ENCODE data around the gene MUSK.
A peak's percentile ranks its signal among the peaks of the same experiment; 100 is the strongest.

The MUSK gene

DNA sequence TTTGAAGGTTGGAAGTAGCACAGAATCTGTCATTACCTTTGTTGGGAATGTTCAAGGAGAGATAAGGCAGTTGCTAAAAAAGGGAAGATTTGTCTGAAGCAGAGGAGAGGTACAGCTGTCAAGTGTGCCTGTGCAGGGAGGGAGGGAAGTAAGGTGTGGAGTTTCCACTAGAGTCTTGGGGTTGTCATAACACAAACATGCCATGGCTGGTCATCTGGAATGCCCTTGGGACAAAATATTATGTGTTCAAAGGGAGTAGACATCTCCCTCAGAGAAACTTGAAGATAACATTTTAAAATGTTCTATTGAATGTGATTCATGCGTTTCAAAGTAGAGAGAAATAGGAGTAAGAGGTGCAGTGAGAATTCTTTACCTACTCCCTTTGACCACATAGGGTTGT is 95.0 kb downstream of the MUSK start:
- no peaks in the 10 kb centered on the region for H3K36me3 ChIP-seq (replicated peaks)
- H3K4me3 ChIP-seq (ENCODE audit: low read depth, low read length): no peak overlapping the region
- H3K27me3 ChIP-seq (replicated peaks): no peaks in the 10 kb centered on the region
- H3K27ac ChIP-seq: no peak overlapping the region
- DNase-seq: no peak
- TF ChIP-seq, protein P1, sequence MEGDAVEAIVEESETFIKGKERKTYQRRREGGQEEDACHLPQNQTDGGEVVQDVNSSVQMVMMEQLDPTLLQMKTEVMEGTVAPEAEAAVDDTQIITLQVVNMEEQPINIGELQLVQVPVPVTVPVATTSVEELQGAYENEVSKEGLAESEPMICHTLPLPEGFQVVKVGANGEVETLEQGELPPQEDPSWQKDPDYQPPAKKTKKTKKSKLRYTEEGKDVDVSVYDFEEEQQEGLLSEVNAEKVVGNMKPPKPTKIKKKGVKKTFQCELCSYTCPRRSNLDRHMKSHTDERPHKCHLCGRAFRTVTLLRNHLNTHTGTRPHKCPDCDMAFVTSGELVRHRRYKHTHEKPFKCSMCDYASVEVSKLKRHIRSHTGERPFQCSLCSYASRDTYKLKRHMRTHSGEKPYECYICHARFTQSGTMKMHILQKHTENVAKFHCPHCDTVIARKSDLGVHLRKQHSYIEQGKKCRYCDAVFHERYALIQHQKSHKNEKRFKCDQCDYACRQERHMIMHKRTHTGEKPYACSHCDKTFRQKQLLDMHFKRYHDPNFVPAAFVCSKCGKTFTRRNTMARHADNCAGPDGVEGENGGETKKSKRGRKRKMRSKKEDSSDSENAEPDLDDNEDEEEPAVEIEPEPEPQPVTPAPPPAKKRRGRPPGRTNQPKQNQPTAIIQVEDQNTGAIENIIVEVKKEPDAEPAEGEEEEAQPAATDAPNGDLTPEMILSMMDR (IDR thresholded peaks at IDR 0.05; ENCODE audit: low read depth, low read length, missing control alignments): no peak
- in situ Hi-C loops (cut with HindIII; ENCODE audit: low pct_ligation_motif_present, low sequenced_read_pairs): no loop called here

DNA sequence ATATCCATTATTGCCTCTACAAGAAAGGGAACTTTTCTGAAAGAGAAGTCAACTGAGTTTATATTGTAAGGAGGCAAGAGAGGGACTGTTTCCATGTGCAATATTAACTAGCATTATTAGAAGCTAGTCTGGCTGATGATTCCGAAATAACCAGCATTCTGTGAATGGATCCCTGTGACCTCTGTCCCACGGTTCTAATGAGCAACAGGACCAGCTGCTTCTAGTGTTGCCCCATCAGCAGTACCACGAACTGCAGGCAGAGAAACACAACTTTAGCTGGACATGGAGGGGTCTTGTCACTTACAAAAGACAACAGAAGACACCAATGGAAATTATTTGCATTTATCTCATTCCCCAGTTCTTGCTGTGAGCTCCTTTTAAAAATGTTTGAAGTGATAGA is 95.4 kb downstream of the MUSK start:
- TF ChIP-seq, protein P1 (IDR thresholded peaks at IDR 0.05; ENCODE audit: low read depth, low read length, missing control alignments): no peak
- H3K27me3 ChIP-seq (replicated peaks): no peaks in the 10 kb centered on the region
- no peak overlapping the region for H3K27ac ChIP-seq
- no peak for DNase-seq
- no peak overlapping the region for H3K4me3 ChIP-seq (ENCODE audit: low read depth, low read length)
- H3K36me3 ChIP-seq (replicated peaks): no peaks in the 10 kb centered on the region
- in situ Hi-C loops (cut with HindIII; ENCODE audit: low pct_ligation_motif_present, low sequenced_read_pairs): no loop called here

DNA sequence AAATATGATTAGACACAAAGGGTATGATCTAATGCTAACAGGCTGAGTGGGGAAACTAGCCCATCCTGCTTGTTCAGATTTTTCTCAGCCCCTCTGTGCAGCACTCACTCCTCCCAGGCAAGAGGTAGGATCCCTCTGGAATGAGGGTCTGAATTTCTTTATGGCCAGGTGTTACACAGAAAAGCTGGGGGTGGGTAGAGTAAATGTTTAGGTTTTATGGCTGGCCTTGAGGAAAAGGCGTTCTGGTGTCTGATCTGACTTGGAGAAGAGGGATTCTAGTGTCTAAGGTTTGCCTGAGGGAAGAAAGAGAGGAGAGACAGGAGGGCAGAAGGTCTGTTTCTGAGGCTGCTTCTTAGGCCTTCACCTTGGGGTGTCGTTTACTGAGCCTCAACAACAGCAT is 97.3 kb downstream of the MUSK start:
- in situ Hi-C loops (cut with HindIII; ENCODE audit: low pct_ligation_motif_present, low sequenced_read_pairs): no loop called here
- Histone ChIP-seq H3K4me3 (ENCODE audit: low read depth, low read length) (no peak overlapping the region), H3K27me3 (replicated peaks) (no peaks in the 10 kb centered on the region), H3K27ac (no peak overlapping the region), H3K36me3 (replicated peaks) (no peaks in the 10 kb centered on the region)
- TF ChIP-seq, protein P1 (IDR thresholded peaks at IDR 0.05; ENCODE audit: low read depth, low read length, missing control alignments): no peak
- no peak for DNase-seq

DNA sequence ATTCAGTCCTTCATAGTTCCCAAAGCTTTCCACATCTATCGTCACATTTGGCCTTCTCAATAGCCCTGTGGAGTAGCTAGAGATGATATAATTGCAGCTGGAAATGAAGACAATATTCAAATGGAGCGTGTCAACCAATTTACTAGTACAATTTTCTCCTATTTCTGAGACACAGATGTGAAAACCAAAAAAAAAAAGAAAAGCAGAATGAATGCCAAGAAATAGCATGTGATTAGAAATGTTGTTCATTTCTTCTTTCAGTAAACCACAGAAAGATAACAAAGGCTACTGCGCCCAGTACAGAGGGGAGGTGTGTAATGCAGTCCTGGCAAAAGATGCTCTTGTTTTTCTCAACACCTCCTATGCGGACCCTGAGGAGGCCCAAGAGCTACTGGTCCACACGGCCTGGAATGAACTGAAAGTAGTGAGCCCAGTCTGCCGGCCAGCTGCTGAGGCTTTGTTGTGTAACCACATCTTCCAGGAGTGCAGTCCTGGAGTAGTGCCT is 99.0 kb downstream of the MUSK start:
- Histone ChIP-seq H3K36me3 (replicated peaks) (no peaks in the 10 kb centered on the region), H3K27me3 (replicated peaks) (no peaks in the 10 kb centered on the region), H3K27ac (no peak overlapping the region), H3K4me3 (ENCODE audit: low read depth, low read length) (no peak overlapping the region)
- in situ Hi-C loops (cut with HindIII; ENCODE audit: low pct_ligation_motif_present, low sequenced_read_pairs): no loop called here
- TF ChIP-seq, protein P1 (IDR thresholded peaks at IDR 0.05; ENCODE audit: low read depth, low read length, missing control alignments): no peak
- DNase-seq: peak; percentile 46

DNA sequence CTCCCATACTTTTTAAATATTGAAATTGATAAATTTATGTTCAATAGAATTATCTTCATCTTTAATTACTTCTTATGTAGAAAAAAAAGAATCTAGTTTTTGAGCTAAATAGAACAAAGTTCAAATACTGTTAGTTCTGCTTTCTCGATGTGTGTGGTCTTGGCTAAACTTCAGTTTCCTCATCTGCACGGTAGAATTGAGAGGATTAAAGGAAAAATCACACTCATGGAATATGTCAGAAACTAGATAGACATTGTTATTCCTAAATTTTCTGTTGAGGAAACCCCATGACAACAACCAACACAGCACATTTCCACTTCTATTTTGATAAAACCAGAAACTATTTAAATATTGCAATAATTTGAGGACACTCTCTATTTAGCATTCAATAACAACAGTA is 100.3 kb downstream of the MUSK start:
- DNase-seq: no peak
- TF ChIP-seq, protein P1 (IDR thresholded peaks at IDR 0.05; ENCODE audit: low read depth, low read length, missing control alignments): no peak
- in situ Hi-C loops (cut with HindIII; ENCODE audit: low pct_ligation_motif_present, low sequenced_read_pairs): no loop called here

DNA sequence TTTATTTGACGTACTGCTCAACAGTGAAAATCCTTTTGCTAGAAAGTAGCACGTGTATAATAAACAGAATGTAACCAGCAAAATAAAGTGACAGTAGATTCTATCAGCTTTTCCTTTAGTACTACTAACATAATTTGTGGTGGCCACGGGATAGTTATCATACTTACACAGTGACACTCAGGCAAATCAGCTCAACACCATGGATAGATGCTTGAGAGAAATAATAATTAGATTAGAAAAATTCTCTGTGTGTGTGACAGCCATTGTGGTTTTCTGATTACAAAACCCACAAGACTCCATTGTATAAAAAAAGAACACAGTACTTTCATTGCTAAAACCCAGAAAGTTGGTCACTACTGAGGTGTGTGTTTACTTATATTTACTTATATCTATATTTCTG is 101.1 kb downstream of the MUSK start:
- DNase-seq: peak; percentile 62
- TF ChIP-seq, protein P1 (IDR thresholded peaks at IDR 0.05; ENCODE audit: low read depth, low read length, missing control alignments): no peak
- Histone ChIP-seq H3K27me3 (replicated peaks) (no peaks in the 10 kb centered on the region), H3K36me3 (replicated peaks) (no peaks in the 10 kb centered on the region), H3K27ac (no peak overlapping the region), H3K4me3 (ENCODE audit: low read depth, low read length) (no peak overlapping the region)
- in situ Hi-C loops (cut with HindIII; ENCODE audit: low pct_ligation_motif_present, low sequenced_read_pairs): no loop called here

More for the DNA sequence above, 100.3 kb downstream of the MUSK start:
- Histone ChIP-seq H3K27ac (no peak overlapping the region), H3K27me3 (replicated peaks) (no peaks in the 10 kb centered on the region), H3K36me3 (replicated peaks) (no peaks in the 10 kb centered on the region), H3K4me3 (ENCODE audit: low read depth, low read length) (no peak overlapping the region)

Measured in brain microvascular endothelial cell (primary cell).